ENCODE results near the gene IFT27. TPM values are rescaled to one million over a fixed set of nuclear protein-coding genes. Genes with fewer than 3 reads are reported as not detected.

Gene IFT27
- total RNA-seq, 1 experiment from 2014 or later, result 23.2 TPM

DNA sequence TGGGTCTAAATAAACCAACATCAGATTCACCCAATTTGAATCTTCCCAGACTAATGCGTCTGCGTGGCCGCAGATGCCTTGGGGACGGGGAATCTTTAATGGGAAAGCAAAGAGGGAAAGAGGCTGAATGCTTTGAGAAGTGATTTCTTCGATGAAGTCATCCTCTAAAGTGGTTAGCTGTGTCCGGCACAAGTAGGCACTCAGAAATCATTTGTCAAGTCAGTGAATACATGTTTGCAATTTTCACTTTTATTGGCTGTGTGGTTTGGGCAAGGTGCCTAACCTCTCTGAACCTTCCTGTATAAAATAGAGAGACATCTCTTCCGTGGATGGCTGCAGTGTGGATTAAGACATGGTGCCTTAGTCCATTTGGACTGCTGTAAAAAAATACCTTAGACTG lies 19.7 kb upstream of the IFT27 start:
- H3K36me3 ChIP-seq (ENCODE audit: control insufficient read depth in 1 of 2, insufficient read depth in 2 of 2, low read length in 2 of 2), result no peaks in the 10 kb centered on the region
- no peak overlapping the region for H3K4me3 ChIP-seq (replicated peaks in 1 of 2; ENCODE audit: low read depth in 1 of 2, low read length in 2 of 2)
- no TSS peak for BruUV-seq (replicated peaks)
- no peak overlapping the region for H2AFZ ChIP-seq (ENCODE audit: low read depth, low read length, poor library complexity, severe bottlenecking)
- H3K9me2 ChIP-seq (ENCODE audit: insufficient read depth), result no peaks in the 10 kb centered on the region
- H3K4me1 ChIP-seq (ENCODE audit: control insufficient read depth in 1 of 2, insufficient read depth in 2 of 2, low read length in 2 of 2), result no peaks in the 10 kb centered on the region
- TF ChIP-seq SRF (IDR thresholded peaks at IDR 0.05; ENCODE audit: low read depth) (no peak), ZNF274 (IDR thresholded peaks at IDR 0.05; ENCODE audit: low read depth, low read length) (no peak), EZH2phosphoT487 (IDR thresholded peaks at IDR 0.05; ENCODE audit: borderline replicate concordance) (no peak), ZFX (IDR thresholded peaks at IDR 0.05) (no peak), JUND (IDR thresholded peaks at IDR 0.05) (no peak), EGR1 (IDR thresholded peaks at IDR 0.05; ENCODE audit: low read depth) (no peak), EZH2 (IDR thresholded peaks at IDR 0.05) (no peak)
- TF ChIP-seq, protein P1, sequence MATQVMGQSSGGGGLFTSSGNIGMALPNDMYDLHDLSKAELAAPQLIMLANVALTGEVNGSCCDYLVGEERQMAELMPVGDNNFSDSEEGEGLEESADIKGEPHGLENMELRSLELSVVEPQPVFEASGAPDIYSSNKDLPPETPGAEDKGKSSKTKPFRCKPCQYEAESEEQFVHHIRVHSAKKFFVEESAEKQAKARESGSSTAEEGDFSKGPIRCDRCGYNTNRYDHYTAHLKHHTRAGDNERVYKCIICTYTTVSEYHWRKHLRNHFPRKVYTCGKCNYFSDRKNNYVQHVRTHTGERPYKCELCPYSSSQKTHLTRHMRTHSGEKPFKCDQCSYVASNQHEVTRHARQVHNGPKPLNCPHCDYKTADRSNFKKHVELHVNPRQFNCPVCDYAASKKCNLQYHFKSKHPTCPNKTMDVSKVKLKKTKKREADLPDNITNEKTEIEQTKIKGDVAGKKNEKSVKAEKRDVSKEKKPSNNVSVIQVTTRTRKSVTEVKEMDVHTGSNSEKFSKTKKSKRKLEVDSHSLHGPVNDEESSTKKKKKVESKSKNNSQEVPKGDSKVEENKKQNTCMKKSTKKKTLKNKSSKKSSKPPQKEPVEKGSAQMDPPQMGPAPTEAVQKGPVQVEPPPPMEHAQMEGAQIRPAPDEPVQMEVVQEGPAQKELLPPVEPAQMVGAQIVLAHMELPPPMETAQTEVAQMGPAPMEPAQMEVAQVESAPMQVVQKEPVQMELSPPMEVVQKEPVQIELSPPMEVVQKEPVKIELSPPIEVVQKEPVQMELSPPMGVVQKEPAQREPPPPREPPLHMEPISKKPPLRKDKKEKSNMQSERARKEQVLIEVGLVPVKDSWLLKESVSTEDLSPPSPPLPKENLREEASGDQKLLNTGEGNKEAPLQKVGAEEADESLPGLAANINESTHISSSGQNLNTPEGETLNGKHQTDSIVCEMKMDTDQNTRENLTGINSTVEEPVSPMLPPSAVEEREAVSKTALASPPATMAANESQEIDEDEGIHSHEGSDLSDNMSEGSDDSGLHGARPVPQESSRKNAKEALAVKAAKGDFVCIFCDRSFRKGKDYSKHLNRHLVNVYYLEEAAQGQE (IDR thresholded peaks at IDR 0.05; ENCODE audit: low read depth), result no peak
- no peak overlapping the region for H3K27ac ChIP-seq (ENCODE audit: low read depth, low read length)
- RAD21 ChIA-PET (ENCODE audit: low non-redundant PET in 1 of 2, low total read pairs in 2 of 2, uncharacterized antibody in 2 of 2, unreplicated experiment in 2 of 2), result no interaction called here
- DNase-seq (ENCODE audit: low read depth, low spot score) (no peak), ATAC-seq (no peak)
- H3K27me3 ChIP-seq (ENCODE audit: insufficient read depth, low read length), result peaks cover 4% of the 10 kb centered on the region; the same call in 1 of the 2 replicates
- POLR2A ChIA-PET, result no interaction called here
- H3K79me2 ChIP-seq (ENCODE audit: insufficient read depth, low read length), result no peaks in the 10 kb centered on the region
- intact Hi-C loops (cut with micrococcal nuclease), result no loop called here
- CTCF ChIA-PET, result no interaction called here
- no peaks in the 10 kb centered on the region for H3K9me3 ChIP-seq (ENCODE audit: control insufficient read depth in 1 of 2, insufficient read depth in 1 of 2, low read depth in 1 of 2, low read length in 2 of 2)
- no peaks in the 10 kb centered on the region for H4K20me1 ChIP-seq (ENCODE audit: insufficient read depth)
- H3K4me2 ChIP-seq (ENCODE audit: low read length), result no peak overlapping the region
- H3K9ac ChIP-seq (ENCODE audit: low read length), result no peak overlapping the region

Data from HCT116 (cell line).